Spinal cord (tissue), 10 donors: ENCODE measurements around the gene JAZF1. TPM values are rescaled to one million over a fixed set of nuclear protein-coding genes. Genes with fewer than 3 reads are reported as not detected.

Experiments
- DNase-seq, 6 donors: peaks; one replicate each; pipeline versions ENCODE4 v3.0.0 to v3.0.0-alpha.2; 2013 to 2015; ENCODE audit warnings: low spot score in 6 of 6, low read depth in 4 of 6
- H3K27ac ChIP-seq: one replicate; pipeline ENCODE4 v1.5.1; 2013; ENCODE audit warnings: low read depth, low read length, control low read depth
- H3K27me3 ChIP-seq: one replicate; pipeline ENCODE4 v1.6.1; 2013; ENCODE audit warnings: low read length; ENCODE audit not compliant: control insufficient read depth, insufficient read depth
- H3K36me3 ChIP-seq: one replicate; pipeline ENCODE4 v1.6.1; 2013; ENCODE audit warnings: low read length; ENCODE audit not compliant: control insufficient read depth, insufficient read depth
- H3K4me1 ChIP-seq: one replicate; pipeline ENCODE4 v1.6.1; 2013; ENCODE audit warnings: low read length; ENCODE audit not compliant: control insufficient read depth, insufficient read depth
- H3K4me3 ChIP-seq: one replicate; pipeline ENCODE4 v1.5.1; 2013; ENCODE audit warnings: low read depth, low read length, control low read depth
- H3K9me3 ChIP-seq: one replicate; pipeline ENCODE4 v1.6.1; 2013; ENCODE audit warnings: low read length; ENCODE audit not compliant: control insufficient read depth, insufficient read depth
- WGBS: methylation state at CpG from one replicate; pipeline ENCODE4 v1.1.5; 2013; ENCODE audit warnings: missing lambda C conversion rate; ENCODE audit not compliant: insufficient coverage; 5-methylcytosine and 5-hydroxymethylcytosine counted together
- polyA plus RNA-seq, 2 donors: library from polyadenylated mRNA; unstranded; fragments of 120-200 nt; gene quantifications; one replicate each; pipeline ENCODE4 v1.2.1, GENCODE V29; 2013; ENCODE audit not compliant: insufficient read length in 2 of 2
- total RNA-seq, 2 donors: library from RNA; depleted of rRNA in 1 of 2; stranded (reverse); fragments of 120-200 nt in 1 of 2; fragments of >200 nt in 1 of 2; gene quantifications; one replicate each; pipeline versions ENCODE4 v1.2.3 to v1.2.4, GENCODE V29; 2013 to 2014
- donor health status: healthy.

The JAZF1 gene
- total and polyA plus RNA-seq, 4 donors: 20.7 to 66.0 (median 50.5) TPM

- Histone ChIP-seq H3K9me3 (no peaks in the 10 kb centered on the region), H3K27me3 (no peaks in the 10 kb centered on the region), H3K36me3 (peaks cover 13% of the 10 kb centered on the region), H3K4me1 (peaks cover 28% of the 10 kb centered on the region), H3K4me3 (no peak overlapping the region), H3K27ac (no peak overlapping the region)
- DNase-seq: no peak
- WGBS: 100% methylated on average over 1 of the region's 2 CpGs
Observed at GRCh38 chr7:27836536-27836935, 344.1 kb downstream of the JAZF1 start.

GRCh38 chr7:27835376-27835775 lies 345.2 kb downstream of the JAZF1 start:
- H3K9me3 ChIP-seq: no peaks in the 10 kb centered on the region
- DNase-seq: peak in 1 of 6 donors; percentile 23
- H3K36me3 ChIP-seq: peaks cover 7% of the 10 kb centered on the region
- peak overlapping the region; percentile 21 for H3K27ac ChIP-seq
- no peak overlapping the region for H3K4me3 ChIP-seq
- WGBS: no CpG with 5 or more reads among the region's 7 CpGs
- peaks cover 21% of the 10 kb centered on the region for H3K4me1 ChIP-seq
- no peaks in the 10 kb centered on the region for H3K27me3 ChIP-seq

GRCh38 chr7:27834179-27834921 lies 346.2 kb downstream of the JAZF1 start:
- WGBS: 83% methylated on average over 5 of the region's 7 CpGs
- H3K27ac ChIP-seq: no peak overlapping the region
- H3K27me3 ChIP-seq: no peaks in the 10 kb centered on the region
- H3K36me3 ChIP-seq: peaks cover 5% of the 10 kb centered on the region
- no peaks in the 10 kb centered on the region for H3K9me3 ChIP-seq
- H3K4me1 ChIP-seq: peaks cover 15% of the 10 kb centered on the region
- no peak overlapping the region for H3K4me3 ChIP-seq
- peak in 1 of 6 donors; percentile 44 for DNase-seq

DNA sequence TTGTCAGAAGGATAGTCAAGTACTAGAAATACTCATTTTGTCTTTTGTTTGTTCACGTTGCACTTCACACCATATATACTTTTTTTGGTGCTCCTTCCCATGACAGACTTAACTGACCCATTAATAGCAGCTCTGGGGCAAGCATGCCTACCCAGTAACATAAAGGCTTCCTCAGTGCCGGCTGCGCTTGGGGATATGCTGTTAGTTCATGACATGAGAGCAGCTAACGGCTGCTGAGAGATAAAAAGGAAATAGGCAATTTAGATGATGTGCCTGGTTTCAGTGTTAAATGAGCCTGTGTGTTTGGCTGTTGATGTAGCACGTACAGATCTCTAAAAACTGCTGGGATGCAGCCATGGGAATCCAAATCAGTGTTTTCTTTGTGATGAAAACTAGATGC lies 354.2 kb downstream of the JAZF1 start:
- Histone ChIP-seq H3K27ac (no peak overlapping the region), H3K4me3 (no peak overlapping the region)
- 44% methylated on average over 2 of the region's 5 CpGs for WGBS

DNA sequence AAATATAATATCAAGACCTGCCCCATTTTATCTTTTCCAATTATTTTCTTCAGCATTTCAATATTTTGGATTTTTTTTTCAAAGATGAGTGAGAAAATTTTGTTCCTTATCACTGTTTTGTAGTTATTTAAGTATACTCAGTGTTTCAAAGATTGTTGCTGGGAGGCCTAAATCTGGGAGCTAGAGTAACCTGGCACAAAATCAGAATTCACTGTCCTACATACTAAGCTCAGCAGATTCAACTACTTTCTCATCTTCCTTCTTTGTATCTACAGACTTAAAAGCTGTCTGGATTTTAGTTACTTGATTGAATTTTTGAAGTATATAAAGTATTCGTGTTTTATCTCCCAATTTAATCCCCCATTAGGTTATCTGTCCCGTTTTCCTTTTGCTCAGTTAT lies 354.7 kb downstream of the JAZF1 start:
- Histone ChIP-seq H3K4me1 (peaks cover 4% of the 10 kb centered on the region), H3K27me3 (no peaks in the 10 kb centered on the region), H3K36me3 (peaks cover 4% of the 10 kb centered on the region), H3K4me3 (no peak overlapping the region), H3K9me3 (no peaks in the 10 kb centered on the region), H3K27ac (no peak overlapping the region)
- WGBS: no CpG with 5 or more reads among the region's 2 CpGs
- no peak for DNase-seq

More for the DNA sequence above, 354.2 kb downstream of the JAZF1 start:
- no peaks in the 10 kb centered on the region for H3K9me3 ChIP-seq
- H3K4me1 ChIP-seq: peaks cover 4% of the 10 kb centered on the region
- peaks cover 4% of the 10 kb centered on the region for H3K36me3 ChIP-seq
- no peaks in the 10 kb centered on the region for H3K27me3 ChIP-seq
- peak in 3 of 6 donors; percentile 20 to 77 (median 29) for DNase-seq

- WGBS: no CpG with 5 or more reads among the region's 2 CpGs
- H3K27me3 ChIP-seq: no peaks in the 10 kb centered on the region
- DNase-seq: no peak
- no peak overlapping the region for H3K27ac ChIP-seq
- H3K4me1 ChIP-seq: peaks cover 4% of the 10 kb centered on the region
- peaks cover 4% of the 10 kb centered on the region for H3K36me3 ChIP-seq
- no peaks in the 10 kb centered on the region for H3K9me3 ChIP-seq
- no peak overlapping the region for H3K4me3 ChIP-seq
Observed at GRCh38 chr7:27822245-27822644, 358.4 kb downstream of the JAZF1 start.

DNA sequence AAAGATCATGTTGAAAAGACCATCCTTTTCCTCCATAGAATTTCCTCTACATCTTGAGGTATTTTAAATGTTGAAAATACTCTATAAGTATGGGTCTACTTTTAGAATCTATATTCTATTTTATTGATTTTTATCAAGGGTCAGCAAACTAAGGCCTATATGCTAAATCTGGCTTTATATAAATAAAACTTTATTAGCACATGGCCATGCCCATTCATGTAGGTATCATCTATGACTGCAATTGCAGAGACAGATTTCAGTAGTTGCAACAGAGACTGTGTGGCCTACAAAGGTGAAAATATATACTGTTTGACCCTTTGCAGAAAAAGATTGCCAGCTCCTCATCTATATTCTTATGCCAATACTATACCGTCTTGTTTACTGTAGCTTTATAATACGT lies 367.9 kb downstream of the JAZF1 start:
- H3K4me1 ChIP-seq: no peaks in the 10 kb centered on the region
- H3K27ac ChIP-seq: no peak overlapping the region
- WGBS: no CpG with 5 or more reads among the region's 2 CpGs
- no peak overlapping the region for H3K4me3 ChIP-seq
- peaks cover 3% of the 10 kb centered on the region for H3K36me3 ChIP-seq
- no peaks in the 10 kb centered on the region for H3K27me3 ChIP-seq
- no peaks in the 10 kb centered on the region for H3K9me3 ChIP-seq
- DNase-seq: no peak

DNA sequence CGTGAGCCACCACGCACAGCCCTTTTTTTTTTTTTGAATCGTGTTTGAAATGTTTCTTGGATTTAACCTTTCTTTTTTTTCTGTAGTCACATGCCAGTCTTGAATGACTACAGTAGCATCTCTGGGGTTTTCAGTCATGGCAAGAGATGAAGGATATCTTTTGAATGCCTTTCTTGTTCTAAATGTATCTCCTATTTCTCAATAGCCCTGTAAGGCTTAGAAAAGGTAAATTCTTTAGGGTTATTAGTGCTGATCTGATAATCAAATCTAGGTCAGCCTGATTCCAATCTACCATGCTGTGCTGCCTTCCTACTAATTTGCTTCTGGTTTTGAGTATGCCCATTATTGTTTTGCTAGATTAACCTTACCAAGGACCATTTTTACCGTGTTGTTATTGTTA lies 370.4 kb downstream of the JAZF1 start:
- Histone ChIP-seq H3K4me3 (no peak overlapping the region), H3K4me1 (no peaks in the 10 kb centered on the region), H3K9me3 (no peaks in the 10 kb centered on the region), H3K36me3 (peaks cover 6% of the 10 kb centered on the region), H3K27ac (no peak overlapping the region), H3K27me3 (no peaks in the 10 kb centered on the region)
- no peak for DNase-seq
- 100% methylated on average over 1 of the region's 4 CpGs for WGBS

GRCh38 chr7:27808626-27809025 lies 372.0 kb downstream of the JAZF1 start:
- no peak overlapping the region for H3K4me3 ChIP-seq
- no peak overlapping the region for H3K27ac ChIP-seq
- no peak for DNase-seq
- H3K9me3 ChIP-seq: no peaks in the 10 kb centered on the region
- H3K27me3 ChIP-seq: no peaks in the 10 kb centered on the region
- H3K4me1 ChIP-seq: no peaks in the 10 kb centered on the region
- no CpG with 5 or more reads among the region's 2 CpGs for WGBS
- H3K36me3 ChIP-seq: peaks cover 6% of the 10 kb centered on the region

- WGBS: no CpG with 5 or more reads among the region's 3 CpGs
Observed at GRCh38 chr7:27804139-27804538, 376.5 kb downstream of the JAZF1 start.

More at GRCh38 chr7:27804139-27804538, 376.5 kb downstream of the JAZF1 start:
- no peak overlapping the region for H3K4me3 ChIP-seq
- no peaks in the 10 kb centered on the region for H3K9me3 ChIP-seq
- no peaks in the 10 kb centered on the region for H3K27me3 ChIP-seq
- peaks cover 7% of the 10 kb centered on the region for H3K36me3 ChIP-seq
- no peak for DNase-seq
- no peaks in the 10 kb centered on the region for H3K4me1 ChIP-seq
- H3K27ac ChIP-seq: no peak overlapping the region
